Activated CD4-positive, alpha-beta T cell treated with anti-CD3 and anti-CD28 coated beads, Interleukin-2, amount 10 ng/mL, durations not matched to agents 7 days and 5 days (primary cell): ENCODE measurements around the gene TMEM17. TPM values are rescaled to one million over a fixed set of nuclear protein-coding genes. Genes with fewer than 3 reads are reported as not detected.
"Not testable (repeated sequence)": the region's sequence is repeated elsewhere in the genome, so short reads cannot be mapped to it uniquely, and the experiment has no call there.

Source experiments
- CTCF ChIA-PET: fragments of 350-600 bp; sonication (Branson Sonifier 250); formaldehyde crosslinking; loops from one replicate; lab custom pipeline; 2021; ENCODE audit warnings: antibody characterized with exemption; lab: Charles Lee
- POLR2A ChIA-PET: fragments of 350-600 bp; sonication (Branson Sonifier 250); formaldehyde crosslinking; loops from one replicate; lab custom pipeline; 2021; ENCODE audit warnings: antibody characterized with exemption; lab: Charles Lee
- DNase-seq: peaks from one replicate; pipeline ENCODE4 v3.0.0-alpha.2; 2020
- H3K27ac Mint-ChIP-seq: one replicate; pipeline ENCODE4 v1.8.0; 2021; ENCODE audit warnings: mild to moderate bottlenecking, moderate library complexity, mixed read lengths
- H3K27me3 Mint-ChIP-seq: one replicate; pipeline ENCODE4 v1.8.0; 2021; ENCODE audit warnings: mixed read lengths
- H3K36me3 Mint-ChIP-seq: one replicate; pipeline ENCODE4 v1.8.0; 2021; ENCODE audit warnings: low read depth, mixed read lengths
- H3K4me1 Mint-ChIP-seq: one replicate; pipeline ENCODE4 v1.8.0; 2021; ENCODE audit warnings: mixed read lengths
- H3K4me3 Mint-ChIP-seq: one replicate; pipeline ENCODE4 v1.8.0; 2021; ENCODE audit warnings: mild to moderate bottlenecking, moderate library complexity, mixed read lengths
- H3K9me3 Mint-ChIP-seq: one replicate; pipeline ENCODE4 v1.8.0; 2021; ENCODE audit warnings: mixed read lengths
- total RNA-seq, 2 experiments: library from RNA; stranded (reverse); gene quantifications; one replicate each; pipeline ENCODE4 v1.2.3, GENCODE V29; 2021

The TMEM17 gene, protein sequence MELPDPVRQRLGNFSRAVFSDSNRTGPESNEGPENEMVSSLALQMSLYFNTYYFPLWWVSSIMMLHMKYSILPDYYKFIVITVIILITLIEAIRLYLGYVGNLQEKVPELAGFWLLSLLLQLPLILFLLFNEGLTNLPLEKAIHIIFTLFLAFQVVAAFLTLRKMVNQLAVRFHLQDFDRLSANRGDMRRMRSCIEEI
- total RNA-seq, result not detected

DNA sequence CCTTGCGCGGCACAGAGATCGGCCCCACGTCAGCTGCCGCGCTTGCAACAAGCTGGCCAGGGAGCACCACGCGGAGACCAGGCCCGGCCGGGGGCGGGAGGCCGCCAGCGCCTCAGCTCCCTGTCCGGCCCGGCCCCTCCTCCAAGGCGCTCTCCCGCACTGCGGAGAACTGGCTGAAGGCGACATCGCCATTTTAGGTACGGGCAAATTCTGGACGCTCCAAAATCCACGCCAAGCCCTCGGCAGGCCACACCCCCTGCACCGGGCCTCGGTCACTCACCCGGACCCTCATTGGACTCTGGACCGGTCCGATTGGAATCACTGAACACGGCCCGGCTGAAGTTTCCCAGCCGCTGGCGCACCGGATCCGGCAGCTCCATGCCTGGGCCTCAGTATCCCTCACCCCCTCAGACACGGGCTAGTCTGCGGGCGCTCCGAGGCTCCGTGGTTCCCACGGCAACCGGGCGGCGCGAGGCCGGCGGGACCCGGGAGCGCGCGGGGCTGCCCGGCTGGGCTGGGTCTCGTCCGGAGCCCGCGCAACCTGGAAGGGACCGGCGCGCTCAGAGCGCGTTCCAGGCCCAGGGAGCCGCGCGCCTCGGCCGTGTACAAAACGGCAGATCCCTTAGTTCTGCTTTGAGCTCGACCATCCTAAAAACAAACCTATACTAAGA lies at the start of gene TMEM17:
TMEM17 (minus strand) TSS at position 446 of the 671 bp plus-strand sequence; CDS start at position 380, 66 bp downstream.
- DNase-seq, result peak; percentile 25
- Mint-ChIP-seq H3K27me3 (peaks cover 26% of the 10 kb centered on the region), H3K36me3 (no peaks in the 10 kb centered on the region), H3K9me3 (no peaks in the 10 kb centered on the region), H3K27ac (no peak within 1 kb of the TSS), H3K4me3 (peak within 1 kb of the TSS; percentile 67), H3K4me1 (peaks cover 8% of the 10 kb centered on the region)
- ChIA-PET POLR2A (no interaction called here), CTCF (no interaction called here)

DNA sequence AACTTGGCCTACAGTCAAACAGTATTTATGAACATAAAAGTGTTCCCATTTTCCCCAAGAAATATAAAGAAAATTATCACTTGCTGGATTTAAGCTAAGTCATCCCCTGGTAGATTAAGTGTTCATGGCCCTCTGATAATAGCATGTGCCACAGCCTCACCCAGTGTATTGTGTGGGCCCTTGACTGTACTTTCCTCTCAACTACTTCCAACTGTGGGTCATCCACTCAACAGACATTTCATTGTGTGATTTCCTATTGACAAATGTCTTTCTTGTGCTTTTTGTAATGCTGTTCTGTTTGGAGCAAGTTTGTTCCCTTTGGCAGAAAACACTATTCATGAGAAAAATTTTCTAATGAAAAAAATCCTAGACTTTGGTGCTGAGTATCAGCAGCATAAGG lies 48.4 kb upstream of the TMEM17 start:
- Mint-ChIP-seq H3K9me3 (no peaks in the 10 kb centered on the region), H3K36me3 (no peaks in the 10 kb centered on the region), H3K27ac (no peak overlapping the region), H3K4me1 (no peaks in the 10 kb centered on the region), H3K27me3 (peaks cover 11% of the 10 kb centered on the region), H3K4me3 (no peak overlapping the region)
- ChIA-PET POLR2A (no interaction called here), CTCF (no interaction called here)
- no peak for DNase-seq

DNA sequence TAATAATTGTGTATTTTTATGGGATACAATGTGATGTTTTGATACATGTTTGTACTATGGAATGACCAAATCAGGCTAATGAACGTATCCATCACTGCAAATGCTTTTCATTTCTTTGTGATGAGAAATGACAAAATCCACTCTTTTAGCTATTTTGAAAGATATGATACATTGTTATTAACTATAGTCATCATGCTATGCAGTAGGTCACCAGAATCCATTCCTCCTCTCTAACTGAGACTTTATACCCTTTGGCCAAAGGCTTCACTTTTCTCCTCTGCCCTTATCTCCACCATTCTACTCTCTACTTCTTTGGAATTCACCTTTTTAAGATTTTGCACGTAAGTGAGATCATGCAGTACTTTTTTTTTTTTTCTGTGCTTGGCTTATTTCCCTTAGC lies 44.5 kb upstream of the TMEM17 start:
- Mint-ChIP-seq H3K36me3 (no peaks in the 10 kb centered on the region), H3K4me1 (no peaks in the 10 kb centered on the region), H3K27me3 (peaks cover 7% of the 10 kb centered on the region), H3K27ac (no peak overlapping the region), H3K4me3 (no peak overlapping the region), H3K9me3 (no peaks in the 10 kb centered on the region)
- ChIA-PET CTCF (no interaction called here), POLR2A (no interaction called here)
- no peak for DNase-seq

DNA sequence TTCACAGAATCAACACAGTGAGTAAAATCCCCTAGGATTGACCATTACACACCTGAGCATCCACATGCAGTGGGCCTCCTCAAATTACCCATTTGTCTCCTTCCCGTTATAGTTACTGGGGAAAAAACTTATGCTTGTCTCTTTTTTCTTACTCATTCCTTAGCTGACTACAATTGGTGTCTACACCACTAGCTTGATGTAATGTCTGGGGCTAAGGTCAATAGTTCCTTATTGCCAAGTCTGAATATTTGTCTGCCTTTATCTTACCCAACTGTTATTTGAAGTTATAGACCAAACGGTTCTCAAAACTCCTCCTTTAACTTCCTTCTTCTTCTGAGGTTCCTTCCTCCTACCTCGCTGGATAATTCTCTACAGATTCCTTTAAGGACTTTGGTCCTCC lies 41.9 kb upstream of the TMEM17 start:
- H3K9me3 Mint-ChIP-seq, result no peaks in the 10 kb centered on the region
- ChIA-PET CTCF (no interaction called here), POLR2A (no interaction called here)
- no peak overlapping the region for H3K4me3 Mint-ChIP-seq
- no peaks in the 10 kb centered on the region for H3K4me1 Mint-ChIP-seq
- H3K36me3 Mint-ChIP-seq, result no peaks in the 10 kb centered on the region
- no peak for DNase-seq
- H3K27ac Mint-ChIP-seq, result no peak overlapping the region
- H3K27me3 Mint-ChIP-seq, result peaks cover 3% of the 10 kb centered on the region

DNA sequence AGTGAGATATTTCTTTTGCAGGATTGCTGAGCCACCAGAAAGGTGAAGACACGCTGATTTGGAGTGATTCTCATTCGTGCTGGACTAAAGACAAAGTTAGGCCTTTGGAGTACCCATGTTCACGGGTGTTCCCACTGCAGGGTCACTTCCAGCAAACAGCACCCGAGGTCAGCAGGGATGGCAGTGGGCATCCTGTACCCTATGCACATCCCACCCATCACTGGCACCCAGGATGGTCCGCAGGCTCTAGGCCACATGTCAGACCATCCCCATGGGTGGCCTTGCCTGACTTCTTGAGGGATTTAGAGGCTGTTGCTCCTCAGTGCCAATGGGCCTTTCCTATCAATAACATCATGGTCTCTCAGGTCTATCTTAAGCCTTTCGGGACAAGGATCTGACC lies 39.3 kb upstream of the TMEM17 start:
- ChIA-PET POLR2A (no interaction called here), CTCF (no interaction called here)
- no peak for DNase-seq
- Mint-ChIP-seq H3K4me3 (no peak overlapping the region), H3K27ac (no peak overlapping the region), H3K27me3 (no peaks in the 10 kb centered on the region), H3K9me3 (no peaks in the 10 kb centered on the region), H3K36me3 (no peaks in the 10 kb centered on the region), H3K4me1 (no peaks in the 10 kb centered on the region)

DNA sequence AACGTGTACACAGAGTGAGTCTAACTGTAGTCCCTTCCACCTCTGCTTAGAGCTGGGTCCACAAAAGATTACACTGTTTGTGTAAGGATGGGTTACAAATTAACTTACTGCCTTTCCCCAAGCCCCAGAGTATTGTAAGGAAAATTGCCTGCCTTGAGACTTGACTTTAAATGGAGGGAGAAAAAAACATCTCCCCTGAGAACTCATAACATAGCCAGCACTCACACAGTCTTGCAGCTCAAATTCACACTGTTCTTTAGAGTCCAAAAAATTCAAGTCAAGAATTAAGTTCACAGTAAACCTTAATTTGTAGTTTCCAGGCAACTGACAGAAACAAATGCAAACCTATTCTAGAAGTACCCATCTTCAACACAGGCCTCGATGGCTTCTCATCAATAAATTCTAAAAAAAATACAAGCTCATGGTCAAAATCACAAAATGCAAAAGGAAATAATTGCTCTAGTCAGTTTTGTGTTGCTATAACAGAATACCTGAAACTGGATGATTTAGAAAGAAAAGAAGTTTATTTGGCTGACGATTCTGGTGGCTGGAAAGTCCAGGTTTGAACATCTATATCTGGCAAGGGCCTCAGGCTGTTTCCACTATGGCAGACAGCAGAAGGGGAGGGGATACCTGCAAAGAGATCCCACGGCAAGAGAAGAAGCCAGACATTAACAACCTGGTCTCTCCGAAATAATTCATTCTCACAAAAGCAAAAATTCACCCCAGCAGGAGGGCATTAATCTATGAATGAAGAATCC lies 34.6 kb upstream of the TMEM17 start:
- no peak overlapping the region for H3K4me3 Mint-ChIP-seq
- DNase-seq, result no peak
- H3K9me3 Mint-ChIP-seq, result peaks cover 2% of the 10 kb centered on the region
- ChIA-PET CTCF (no interaction called here), POLR2A (no interaction called here)
- H3K27ac Mint-ChIP-seq, result no peak overlapping the region
- no peaks in the 10 kb centered on the region for H3K4me1 Mint-ChIP-seq
- no peaks in the 10 kb centered on the region for H3K36me3 Mint-ChIP-seq
- H3K27me3 Mint-ChIP-seq, result no peaks in the 10 kb centered on the region

DNA sequence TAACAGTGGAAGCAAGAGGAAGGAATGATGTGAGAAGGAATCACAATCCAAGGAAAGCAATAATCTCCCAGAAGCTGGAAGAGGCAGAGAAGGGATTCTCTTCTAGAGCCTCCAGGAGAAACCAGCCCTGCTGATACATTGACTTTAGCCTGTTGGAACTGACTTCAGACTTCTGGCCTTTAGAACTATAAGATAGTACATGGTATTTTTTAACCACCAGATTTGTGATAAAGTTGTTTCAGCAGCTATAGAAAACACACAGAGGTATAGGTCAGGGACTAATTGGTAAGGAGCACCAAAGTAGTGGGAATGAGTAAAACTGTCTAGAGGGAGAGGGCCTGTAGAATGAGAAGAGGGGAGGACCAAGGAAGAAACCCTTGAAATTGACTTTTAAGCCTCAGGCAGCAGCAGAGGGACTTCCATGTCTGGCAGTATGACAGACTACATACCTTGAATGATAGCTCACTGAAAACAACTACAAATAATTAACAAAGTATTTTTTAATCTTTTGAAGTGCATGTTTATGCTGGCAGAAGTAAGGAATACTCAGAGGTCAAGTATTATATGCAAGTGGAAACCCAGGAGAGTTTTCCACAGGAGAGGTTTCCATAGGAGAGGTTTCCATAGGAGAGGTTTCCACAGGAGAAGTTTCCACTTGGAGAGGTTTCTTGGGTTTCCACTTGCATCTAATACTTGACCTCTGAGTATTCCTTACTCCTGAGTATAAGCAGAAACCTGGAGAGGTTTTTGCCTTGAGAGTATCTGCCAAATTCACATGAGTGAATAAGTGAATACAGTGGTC lies 33.8 kb upstream of the TMEM17 start:
- ChIA-PET POLR2A (no interaction called here), CTCF (no interaction called here)
- peaks cover 5% of the 10 kb centered on the region for H3K9me3 Mint-ChIP-seq
- H3K27me3 Mint-ChIP-seq, result no peaks in the 10 kb centered on the region
- H3K27ac Mint-ChIP-seq, result no peak overlapping the region
- DNase-seq, result no peak
- H3K4me1 Mint-ChIP-seq, result no peaks in the 10 kb centered on the region
- no peak overlapping the region for H3K4me3 Mint-ChIP-seq
- H3K36me3 Mint-ChIP-seq, result no peaks in the 10 kb centered on the region

DNA sequence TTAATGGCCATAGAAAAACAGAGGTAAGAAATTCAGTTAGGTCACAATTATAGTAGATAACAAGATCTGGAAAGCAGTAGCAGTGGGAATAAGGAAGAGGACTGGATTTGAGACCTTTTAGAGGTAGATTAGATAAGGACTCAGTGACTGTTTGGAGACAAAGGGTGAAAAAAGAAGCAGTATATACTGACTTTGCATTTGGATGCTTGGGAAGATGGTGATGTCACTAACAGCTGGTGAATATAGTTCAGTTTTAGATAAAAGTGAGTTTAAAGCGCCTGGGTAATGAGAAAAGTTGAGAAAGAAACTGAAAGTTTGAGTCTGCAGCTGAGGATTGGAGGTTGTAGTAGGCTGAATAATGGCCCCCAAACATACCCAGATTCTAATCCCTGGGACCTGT lies 32.8 kb upstream of the TMEM17 start:
- ChIA-PET POLR2A (no interaction called here), CTCF (interaction anchor here (0.6 to 1.1 kb wide), 2 partner anchors 54 to 223 kb away, joined by 3 to 4 read pairs; no protein-coding TSS in a partner anchor)
- Mint-ChIP-seq H3K27me3 (no peaks in the 10 kb centered on the region), H3K27ac (peak overlapping the region; percentile 11), H3K36me3 (no peaks in the 10 kb centered on the region), H3K9me3 (peaks cover 6% of the 10 kb centered on the region), H3K4me1 (no peaks in the 10 kb centered on the region), H3K4me3 (no peak overlapping the region)
- no peak for DNase-seq

DNA sequence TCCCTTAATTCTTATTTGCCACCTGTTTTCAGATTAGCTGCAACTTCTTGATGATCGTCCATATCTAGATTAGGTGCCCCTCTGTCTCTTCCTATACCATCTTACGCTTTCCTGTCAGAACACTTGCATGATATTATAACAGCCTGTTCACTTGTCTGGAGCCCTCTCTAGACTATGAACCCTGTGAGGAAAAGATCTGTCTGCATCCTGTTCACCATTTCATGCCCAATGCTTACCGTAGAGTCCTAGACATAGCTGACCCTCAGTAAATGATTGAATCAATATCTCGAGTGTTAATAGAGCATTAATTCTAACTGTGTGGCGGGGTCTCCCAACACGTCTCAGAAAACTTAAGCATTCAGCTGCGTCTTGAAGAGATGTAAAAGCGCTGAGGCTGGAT lies 31.8 kb upstream of the TMEM17 start:
- no peak overlapping the region for H3K27ac Mint-ChIP-seq
- ChIA-PET POLR2A (no interaction called here), CTCF (interaction anchor here (1.1 kb wide), 1 partner anchor 53 kb away, joined by 3 read pairs; no protein-coding TSS in a partner anchor)
- no peak overlapping the region for H3K4me3 Mint-ChIP-seq
- peaks cover 11% of the 10 kb centered on the region for H3K9me3 Mint-ChIP-seq
- H3K27me3 Mint-ChIP-seq, result no peaks in the 10 kb centered on the region
- no peaks in the 10 kb centered on the region for H3K4me1 Mint-ChIP-seq
- no peak for DNase-seq
- H3K36me3 Mint-ChIP-seq, result no peaks in the 10 kb centered on the region

DNA sequence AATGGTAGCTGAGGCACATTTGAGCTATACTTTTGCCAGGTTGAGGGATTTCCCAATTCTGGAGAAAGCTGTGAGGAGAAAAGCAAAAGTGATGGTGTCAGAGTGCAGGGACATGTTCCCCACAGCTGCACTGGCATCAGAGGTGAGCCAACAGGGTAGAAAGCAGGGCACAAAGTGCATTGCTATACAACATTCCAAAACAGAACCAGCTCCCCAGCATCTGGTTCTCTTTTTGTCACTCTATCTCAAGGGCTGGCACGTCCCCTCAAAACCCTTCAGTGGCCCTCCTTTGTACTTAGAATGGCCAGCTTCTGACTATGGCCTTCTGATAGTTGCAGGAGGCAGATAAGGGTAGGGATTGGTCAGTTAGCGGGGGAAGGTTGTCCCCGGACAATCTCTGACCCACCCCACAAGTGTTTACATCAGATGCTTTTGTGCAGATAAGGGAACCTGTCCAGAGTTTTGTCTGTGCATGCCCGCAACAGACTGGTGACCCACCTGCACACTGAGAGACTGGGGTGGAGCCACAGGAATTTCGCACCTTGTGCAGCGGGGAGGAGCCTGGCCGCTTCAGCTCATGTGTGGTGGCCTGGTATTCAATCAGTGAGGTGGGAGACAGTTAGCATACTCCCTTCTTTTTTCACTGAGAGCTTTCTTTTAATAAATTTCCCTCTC lies 31.0 kb upstream of the TMEM17 start:
- POLR2A ChIA-PET, result no interaction called here
- CTCF ChIA-PET, result no interaction called here
- Mint-ChIP-seq H3K27me3 (no peaks in the 10 kb centered on the region), H3K4me1 (no peaks in the 10 kb centered on the region), H3K36me3 (no peaks in the 10 kb centered on the region), H3K27ac (no peak overlapping the region), H3K4me3 (no peak overlapping the region), H3K9me3 (peaks cover 11% of the 10 kb centered on the region)
- no peak for DNase-seq

DNA sequence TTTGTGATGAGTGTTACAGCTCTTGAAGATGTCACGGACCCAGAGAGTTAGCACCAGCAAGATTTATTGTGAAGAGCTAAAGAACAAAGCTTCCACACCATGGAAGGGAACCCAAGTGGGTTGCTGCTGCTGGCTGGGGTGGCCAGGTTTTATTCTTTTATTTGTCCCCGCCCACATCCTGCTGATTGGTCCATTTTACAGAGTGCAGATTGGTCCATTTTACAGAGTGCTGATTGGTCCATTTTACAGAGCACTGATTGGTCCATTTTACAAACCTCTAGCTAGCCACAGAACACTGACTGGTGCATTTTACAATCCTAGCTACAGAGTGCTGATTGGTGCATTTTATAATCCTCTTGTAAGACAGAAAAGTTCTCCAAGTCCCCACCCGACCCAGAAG lies 29.5 kb upstream of the TMEM17 start:
- POLR2A ChIA-PET, H3K36me3 Mint-ChIP-seq, H3K4me3 Mint-ChIP-seq, H3K27me3 Mint-ChIP-seq, H3K4me1 Mint-ChIP-seq, CTCF ChIA-PET, DNase-seq, H3K27ac Mint-ChIP-seq: not testable (repeated sequence)
- H3K9me3 Mint-ChIP-seq, result peaks cover 11% of the 10 kb centered on the region

DNA sequence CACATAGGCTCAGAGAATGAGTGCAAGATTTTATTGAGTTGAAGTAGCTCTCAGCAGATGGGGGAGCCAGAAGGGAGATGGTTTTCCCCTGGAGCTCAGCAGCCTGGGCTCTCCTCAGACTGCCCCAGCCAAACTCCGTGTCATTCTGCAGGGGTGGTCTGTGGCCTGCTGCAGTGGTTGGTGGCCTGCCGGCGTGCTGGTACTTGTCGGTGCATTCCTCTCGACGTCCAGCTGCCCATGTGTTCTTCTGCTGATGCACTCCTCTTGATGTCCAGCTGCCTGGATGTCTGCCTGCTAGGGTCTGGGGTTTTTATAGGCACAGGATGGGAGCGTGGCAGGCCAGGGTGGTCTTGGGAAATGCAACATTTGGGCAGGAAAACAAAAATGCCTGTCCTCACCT lies 25.6 kb upstream of the TMEM17 start:
- CTCF ChIA-PET, result no interaction called here
- H3K4me3 Mint-ChIP-seq, result no peak overlapping the region
- H3K27me3 Mint-ChIP-seq, result peaks cover 6% of the 10 kb centered on the region
- H3K27ac Mint-ChIP-seq, result no peak overlapping the region
- peaks cover 11% of the 10 kb centered on the region for H3K9me3 Mint-ChIP-seq
- no peak for DNase-seq
- H3K36me3 Mint-ChIP-seq, result no peaks in the 10 kb centered on the region
- no peaks in the 10 kb centered on the region for H3K4me1 Mint-ChIP-seq
- POLR2A ChIA-PET, result no interaction called here
